Amygdala (tissue), 56 donors: ENCODE measurements around the gene PCGF6.
A peak's percentile ranks its signal among the peaks of the same experiment; 100 is the strongest.

Experiments
- DNase-seq, 56 donors: peaks; one replicate each; lab custom pipeline; 2025; lab: John Stamatoyannopoulos, UW

PCGF6 gene

DNA sequence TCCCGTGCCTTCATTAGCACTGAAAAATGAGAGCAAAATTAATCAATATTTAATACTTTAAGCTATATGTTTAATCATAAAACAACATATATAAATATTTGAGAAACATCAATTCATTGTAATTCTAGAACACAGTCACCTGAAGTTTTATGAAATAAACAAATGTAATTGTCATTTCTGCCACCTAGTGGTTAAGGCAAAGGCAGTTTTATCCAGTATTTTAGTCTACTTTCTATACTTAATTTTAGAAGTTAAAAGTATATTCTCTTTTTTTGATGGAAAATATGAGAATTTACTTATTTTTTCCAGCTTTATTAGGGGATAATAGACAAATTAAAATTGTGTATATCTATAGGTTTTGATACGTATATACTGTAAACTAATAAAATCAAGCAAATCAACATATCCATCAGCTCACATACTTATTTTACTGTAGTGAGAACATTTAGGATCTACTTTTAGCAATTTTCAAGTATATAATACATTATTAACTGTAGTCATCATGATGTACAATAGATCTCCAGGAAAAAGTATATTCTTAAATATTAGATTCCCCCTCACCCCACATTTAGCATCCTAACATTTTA is 16.9 kb downstream of the PCGF6 start:
- DNase-seq: no peak

- no peak for DNase-seq
These were observed 23.0 kb downstream of the PCGF6 start for GRCh38 chr10:103327906-103328305.

DNA sequence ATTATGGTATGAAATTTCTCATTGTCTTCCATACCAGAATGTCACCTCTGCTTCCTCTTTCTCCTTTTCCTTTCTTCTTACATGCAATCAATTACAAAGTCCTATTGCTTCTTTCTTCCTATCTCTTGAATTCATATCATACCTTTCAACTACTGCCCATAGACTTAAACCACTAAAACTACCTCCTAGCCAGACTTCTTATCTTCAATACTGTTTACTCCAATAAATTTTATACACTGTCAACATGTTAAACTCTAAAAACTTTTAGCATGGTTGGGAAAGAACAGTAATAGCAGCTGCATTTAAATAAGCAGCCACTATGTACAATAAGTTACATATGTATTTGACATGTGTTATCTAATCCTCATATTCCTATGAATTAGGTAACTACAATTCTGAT is 34.9 kb downstream of the PCGF6 start:
- no peak for DNase-seq

- DNase-seq: no peak
These were observed 40.7 kb downstream of the PCGF6 start for GRCh38 chr10:103310197-103310596.

GRCh38 chr10:103307594-103307993 is 43.3 kb downstream of the PCGF6 start:
- DNase-seq: no peak

- DNase-seq: no peak
These were observed 55.4 kb downstream of the PCGF6 start for GRCh38 chr10:103295374-103296015.

GRCh38 chr10:103291588-103291987 is 59.4 kb downstream of the PCGF6 start:
- DNase-seq: no peak

- no peak for DNase-seq
These were observed 62.9 kb downstream of the PCGF6 start for GRCh38 chr10:103287992-103288391.

- no peak for DNase-seq
These were observed 66.8 kb downstream of the PCGF6 start for GRCh38 chr10:103284170-103284569.

DNA sequence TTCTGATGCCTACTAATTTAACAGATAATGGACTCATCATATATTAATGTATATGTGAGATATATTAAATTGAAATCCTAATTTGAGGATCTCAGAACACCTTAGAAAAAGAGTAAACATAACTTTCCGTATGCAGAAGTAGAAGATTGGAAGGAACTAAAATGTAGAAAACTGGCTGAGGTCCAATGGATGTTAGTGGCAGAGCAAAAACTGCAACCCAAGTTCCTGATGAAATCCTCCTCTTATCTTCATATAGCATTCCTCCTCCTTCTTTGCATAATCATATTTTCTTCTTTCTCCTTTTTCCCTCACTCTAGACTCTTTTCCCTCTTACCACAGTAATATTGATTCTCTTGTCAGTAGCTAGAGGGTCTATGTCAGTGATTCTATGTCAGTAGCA is 68.0 kb downstream of the PCGF6 start:
- no peak for DNase-seq

- DNase-seq: peak in 27 of 56 donors; percentile 3 to 46 (median 24)
These were observed 69.2 kb downstream of the PCGF6 start for GRCh38 chr10:103281753-103282152.

DNA sequence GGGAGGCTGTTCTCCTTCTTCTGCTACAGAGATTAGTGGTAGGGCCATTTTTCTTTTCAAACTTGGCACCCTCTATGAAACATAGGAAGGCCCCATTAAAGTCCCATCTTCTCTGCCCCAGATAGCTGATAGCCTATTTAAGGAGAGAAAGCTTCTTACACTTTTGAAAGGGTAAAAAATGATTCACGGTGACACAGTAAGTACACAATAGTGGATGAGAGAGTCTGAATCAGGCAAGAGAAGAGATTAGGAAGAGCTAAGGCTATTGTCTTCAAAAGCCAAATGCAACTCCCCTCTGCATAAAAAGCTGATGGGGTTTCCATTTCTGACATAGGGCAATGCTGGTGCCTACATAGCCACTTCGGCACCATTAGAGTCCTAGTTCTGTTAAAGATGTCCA is 70.4 kb downstream of the PCGF6 start:
- no peak for DNase-seq

DNA sequence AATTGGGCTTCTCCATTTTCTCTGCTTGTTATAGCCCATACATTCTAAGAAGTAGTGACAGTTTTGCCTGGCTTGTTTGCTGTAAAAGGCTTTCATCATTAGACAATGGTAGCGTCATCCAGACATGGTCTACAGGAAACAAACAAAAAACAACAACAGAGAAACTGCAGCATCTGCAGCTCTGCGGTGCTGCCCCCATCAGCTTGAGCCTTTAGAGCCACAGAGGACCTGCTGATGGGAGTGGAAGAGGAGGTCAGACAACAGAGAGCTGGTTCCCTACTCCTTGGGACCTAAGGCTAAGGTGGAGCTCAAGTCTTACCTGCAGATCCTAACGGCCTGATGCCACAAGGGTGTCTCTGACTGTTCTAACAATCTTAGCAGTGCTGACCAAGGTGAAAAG is 70.9 kb downstream of the PCGF6 start:
- no peak for DNase-seq

DNA sequence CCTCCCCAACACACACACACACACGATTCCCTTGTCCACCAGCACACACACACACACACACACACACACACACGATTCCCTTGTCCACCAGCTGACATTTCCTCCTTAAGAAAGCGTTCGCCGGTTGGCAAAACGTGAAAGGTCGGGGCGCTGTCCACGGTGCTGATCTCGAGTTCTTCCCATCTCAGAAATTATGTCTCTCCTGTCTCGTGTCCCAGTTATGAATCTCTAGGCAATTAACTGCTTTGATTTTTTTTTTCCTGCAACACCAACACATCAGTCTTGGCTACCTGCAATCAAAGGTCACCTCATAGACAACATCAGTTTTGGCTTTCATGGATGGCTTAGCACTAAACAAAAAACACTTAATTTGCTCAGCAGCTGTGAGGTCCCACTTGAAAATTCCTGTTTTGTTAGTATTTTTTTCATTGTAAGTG is 72.1 kb downstream of the PCGF6 start:
- peak in 6 of 56 donors; percentile 4 to 39 (median 7) for DNase-seq

GRCh38 chr10:103278537-103278823 is 72.5 kb downstream of the PCGF6 start:
- DNase-seq: no peak

GRCh38 chr10:103277713-103278536 is 73.0 kb downstream of the PCGF6 start:
- DNase-seq: peak in 3 of 56 donors; percentile 3 to 45 (median 21)

DNA sequence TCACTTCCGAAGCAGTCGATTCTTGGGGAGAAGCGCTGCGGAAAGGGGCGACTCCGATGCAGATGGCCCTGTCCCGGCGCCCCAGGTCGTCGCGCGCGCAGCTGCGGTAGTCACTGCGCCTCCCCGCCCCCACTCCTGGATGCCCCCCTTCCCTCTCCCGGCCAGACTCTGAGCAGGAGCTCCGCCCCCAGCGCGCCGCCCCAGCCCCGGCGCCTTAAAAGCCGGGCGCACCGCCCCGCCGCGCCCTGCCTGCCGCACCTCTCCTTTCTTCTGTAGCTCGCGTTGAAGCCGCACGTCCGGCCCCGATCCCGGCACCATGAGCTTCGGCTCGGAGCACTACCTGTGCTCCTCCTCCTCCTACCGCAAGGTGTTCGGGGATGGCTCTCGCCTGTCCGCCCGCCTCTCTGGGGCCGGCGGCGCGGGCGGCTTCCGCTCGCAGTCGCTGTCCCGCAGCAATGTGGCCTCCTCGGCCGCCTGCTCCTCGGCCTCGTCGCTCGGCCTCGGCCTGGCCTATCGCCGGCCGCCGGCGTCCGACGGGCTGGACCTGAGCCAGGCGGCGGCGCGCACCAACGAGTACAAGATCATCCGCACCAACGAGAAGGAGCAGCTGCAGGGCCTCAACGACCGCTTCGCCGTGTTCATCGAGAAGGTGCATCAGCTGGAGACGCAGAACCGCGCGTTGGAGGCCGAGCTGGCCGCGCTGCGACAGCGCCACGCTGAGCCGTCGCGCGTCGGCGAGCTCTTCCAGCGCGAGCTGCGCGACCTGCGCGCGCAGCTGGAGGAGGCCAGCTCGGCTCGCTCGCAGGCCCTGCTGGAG is 73.8 kb downstream of the PCGF6 start, which contains the start of gene INA:
Gene INA (plus strand): TSS at position 243 of the 817 bp plus-strand sequence. CDS start 74 bp downstream, at position 317.
- peak in 31 of 56 donors; percentile 2 to 59 (median 29) for DNase-seq

DNA sequence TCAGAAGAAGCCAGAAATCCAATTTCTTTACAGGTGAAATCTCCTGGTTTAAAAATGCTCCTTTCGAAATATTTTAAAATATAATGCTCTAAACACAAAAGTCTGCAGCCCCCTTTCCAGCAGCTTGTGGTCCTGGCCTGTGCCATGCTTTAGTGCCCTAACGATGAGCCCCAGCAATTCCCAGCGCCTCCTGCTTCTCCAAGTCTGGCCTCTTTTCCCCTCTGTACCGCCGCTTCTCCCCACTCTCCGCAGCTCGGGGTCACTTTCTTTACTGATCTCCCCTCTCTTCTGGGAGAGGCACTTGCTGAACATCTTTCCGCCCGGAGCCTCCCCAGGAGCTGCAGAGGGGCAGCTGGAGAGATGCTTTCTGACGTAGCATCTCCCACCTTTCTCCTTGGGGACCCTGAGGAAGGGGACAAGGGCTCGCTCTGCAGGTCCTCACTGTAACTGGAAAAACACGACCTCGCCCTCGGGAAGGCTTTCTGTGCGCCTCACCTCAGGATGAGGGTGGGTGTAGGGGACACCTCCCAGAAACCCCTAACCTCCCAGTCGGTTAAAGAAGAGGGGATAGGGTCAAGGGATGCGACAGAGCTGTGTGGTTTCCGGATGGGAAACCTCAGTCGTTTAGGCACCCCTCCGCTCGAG is 74.6 kb downstream of the PCGF6 start:
- no peak for DNase-seq

DNA sequence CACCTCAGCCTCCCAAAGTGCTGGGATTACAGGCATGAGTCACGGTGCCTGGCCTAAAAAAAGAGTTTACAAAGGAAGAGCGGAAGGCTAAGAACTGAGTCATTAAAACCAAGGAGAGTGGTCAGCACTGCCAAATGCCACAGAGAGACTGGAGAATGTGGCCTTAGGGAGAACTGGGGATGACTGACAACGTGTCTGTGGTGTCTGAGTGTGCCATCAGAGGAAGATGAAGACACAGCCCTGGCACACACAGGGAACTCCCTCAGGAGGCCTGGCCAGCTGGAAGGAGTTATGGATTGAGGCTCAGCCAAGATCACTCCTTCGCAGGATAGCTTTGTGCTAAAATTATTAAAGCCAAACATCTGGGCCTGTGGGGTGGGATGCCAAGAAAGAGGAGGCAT is 77.9 kb downstream of the PCGF6 start:
- DNase-seq: peak in 1 of 56 donors; percentile 1

GRCh38 chr10:103265717-103266329 is 85.1 kb downstream of the PCGF6 start:
- peak in 8 of 56 donors; percentile 2 to 49 (median 16) for DNase-seq
